AG04450 (cell line): ENCODE results near the gene TRDN. TPM values are rescaled to one million over a fixed set of nuclear protein-coding genes. Genes with fewer than 3 reads are reported as not detected.
"Not testable (repeated sequence)": the region's sequence is repeated elsewhere in the genome, so short reads cannot be mapped to it uniquely, and the experiment has no call there.

Experiments used
- CTCF ChIA-PET: fragments of 300-600, 350-600 bp; formaldehyde crosslinking; extraction: SDS; loops from one replicate; lab custom pipeline; 2022; ENCODE audit warnings: antibody characterized with exemption, inconsistent platforms; lab: Charles Lee
- POLR2A ChIA-PET: fragments of 350-600 bp; formaldehyde crosslinking; extraction: SDS; loops from one replicate; lab custom pipeline; 2021; ENCODE audit warnings: antibody characterized with exemption, inconsistent platforms; lab: Yijun Ruan, JAX
- DNase-seq: peaks from one replicate; pipeline ENCODE4 v3.0.0-alpha.2; 2011; ENCODE audit warnings: low read depth, low spot score
- H3K27ac ChIP-seq: one replicate; pipeline ENCODE4 v1.5.1; 2012; ENCODE audit warnings: low read depth, low read length, control low read depth
- H3K27me3 ChIP-seq: one replicate; pipeline ENCODE4 v1.6.0; 2012; ENCODE audit warnings: low read length; ENCODE audit not compliant: control insufficient read depth, insufficient read depth
- H3K4me3 ChIP-seq: 2 replicates; pipeline ENCODE4 v1.5.1; 2011; ENCODE audit warnings: mild to moderate bottlenecking, low read depth, low read length, control low read depth
- H3K9me3 ChIP-seq: 2 replicates; pipeline ENCODE4 v1.5.1; 2012; ENCODE audit warnings: low read length; ENCODE audit not compliant: control insufficient read depth, insufficient read depth
- polyA plus RNA-seq: library from polyadenylated mRNA; depleted of rRNA; stranded (reverse); fragments of >200 nt; gene quantifications from 2 replicates; pipeline ENCODE4 v1.2.3, GENCODE V29; 2011
- TF ChIP-seq, protein P1 (sequence below): IDR thresholded peaks from 2 replicates; pipeline ENCODE4 v1.5.1; 2011; ENCODE audit warnings: low read depth, low read length, control low read depth, inconsistent platforms

The TRDN gene
- polyA plus RNA-seq, 1 experiment: not detected

DNA sequence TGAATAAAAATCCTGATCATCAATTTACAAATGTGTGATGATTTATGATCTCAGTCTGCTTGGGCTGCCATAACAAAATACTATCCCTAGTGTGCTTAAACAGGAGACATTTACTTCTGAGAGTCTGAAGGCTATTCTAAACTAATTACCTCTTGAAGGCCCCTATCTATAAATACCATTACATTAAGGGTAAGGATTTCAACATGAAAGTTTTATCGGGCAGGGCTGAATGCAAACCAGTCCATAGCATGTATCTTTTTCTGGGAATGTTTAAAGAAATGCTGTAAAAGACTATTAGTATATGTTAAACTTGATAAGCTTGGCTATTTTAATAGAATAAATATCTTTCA, 48.2 kb downstream of the TRDN start:
- TF ChIP-seq, protein P1, sequence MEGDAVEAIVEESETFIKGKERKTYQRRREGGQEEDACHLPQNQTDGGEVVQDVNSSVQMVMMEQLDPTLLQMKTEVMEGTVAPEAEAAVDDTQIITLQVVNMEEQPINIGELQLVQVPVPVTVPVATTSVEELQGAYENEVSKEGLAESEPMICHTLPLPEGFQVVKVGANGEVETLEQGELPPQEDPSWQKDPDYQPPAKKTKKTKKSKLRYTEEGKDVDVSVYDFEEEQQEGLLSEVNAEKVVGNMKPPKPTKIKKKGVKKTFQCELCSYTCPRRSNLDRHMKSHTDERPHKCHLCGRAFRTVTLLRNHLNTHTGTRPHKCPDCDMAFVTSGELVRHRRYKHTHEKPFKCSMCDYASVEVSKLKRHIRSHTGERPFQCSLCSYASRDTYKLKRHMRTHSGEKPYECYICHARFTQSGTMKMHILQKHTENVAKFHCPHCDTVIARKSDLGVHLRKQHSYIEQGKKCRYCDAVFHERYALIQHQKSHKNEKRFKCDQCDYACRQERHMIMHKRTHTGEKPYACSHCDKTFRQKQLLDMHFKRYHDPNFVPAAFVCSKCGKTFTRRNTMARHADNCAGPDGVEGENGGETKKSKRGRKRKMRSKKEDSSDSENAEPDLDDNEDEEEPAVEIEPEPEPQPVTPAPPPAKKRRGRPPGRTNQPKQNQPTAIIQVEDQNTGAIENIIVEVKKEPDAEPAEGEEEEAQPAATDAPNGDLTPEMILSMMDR: no peak
- POLR2A ChIA-PET: no interaction called here
- CTCF ChIA-PET: no interaction called here
- Histone ChIP-seq H3K27ac (no peak overlapping the region), H3K4me3 (no peak overlapping the region), H3K9me3 (no peaks in the 10 kb centered on the region), H3K27me3 (no peaks in the 10 kb centered on the region)
- DNase-seq: no peak

DNA sequence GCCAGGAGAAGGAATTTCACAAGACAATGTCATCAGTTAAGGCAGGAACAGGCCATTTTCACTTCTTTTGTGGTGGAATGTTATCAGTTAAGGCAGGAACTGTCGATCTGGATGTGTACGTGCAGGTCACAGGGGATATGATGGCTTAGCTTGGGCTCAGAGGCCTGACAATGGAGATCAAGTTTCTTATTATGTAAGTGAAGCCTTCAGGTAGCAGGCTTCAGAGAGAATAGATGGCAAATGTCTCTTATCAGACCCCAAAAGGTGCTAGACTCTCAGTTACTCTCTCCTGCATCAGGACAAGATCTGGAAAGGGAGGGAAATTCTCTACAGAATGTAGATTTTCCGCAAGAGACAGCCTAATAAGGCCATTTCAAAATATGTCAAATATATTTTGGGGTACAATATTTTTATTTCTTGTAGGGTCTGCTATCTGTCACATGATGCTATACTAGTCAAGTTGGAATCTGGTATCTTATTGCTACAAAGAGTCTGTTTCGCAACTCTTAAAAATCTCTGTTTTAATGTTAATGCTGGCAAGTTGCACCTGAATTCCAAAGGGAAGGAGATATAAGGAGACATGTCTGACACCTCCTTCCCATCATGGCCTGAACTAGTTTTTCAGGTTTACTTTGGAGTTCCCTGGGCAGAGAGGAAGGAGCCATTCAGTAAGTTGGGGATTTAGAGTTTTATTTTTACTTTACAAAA, 48.8 kb downstream of the TRDN start:
- Histone ChIP-seq H3K27me3 (no peaks in the 10 kb centered on the region), H3K27ac (no peak overlapping the region), H3K4me3 (no peak overlapping the region), H3K9me3 (no peaks in the 10 kb centered on the region)
- ChIA-PET POLR2A (no interaction called here), CTCF (no interaction called here)
- TF ChIP-seq, protein P1: no peak
- DNase-seq: no peak

DNA sequence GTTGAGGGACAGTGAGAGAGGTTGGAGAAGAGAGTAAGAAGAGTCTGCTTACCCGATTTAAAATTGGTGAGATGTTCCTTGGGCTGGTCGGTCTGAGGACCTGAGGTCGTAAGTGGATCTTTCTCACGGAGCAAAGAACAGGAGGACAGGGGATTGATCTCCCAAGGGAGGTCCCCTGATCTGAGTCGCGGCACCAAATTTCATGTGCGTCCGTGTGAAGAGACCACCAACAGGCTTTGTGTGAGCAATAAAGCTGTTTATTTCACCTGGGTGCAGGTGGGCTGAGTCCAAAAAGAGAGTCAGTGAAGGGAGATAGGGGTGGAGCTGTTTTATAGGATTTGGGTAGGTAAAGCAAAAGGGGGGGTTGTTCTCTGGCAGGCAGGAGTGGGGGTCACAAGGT, 49.3 kb downstream of the TRDN start:
- DNase-seq, H3K9me3 ChIP-seq, POLR2A ChIA-PET, H3K27ac ChIP-seq, H3K27me3 ChIP-seq, CTCF ChIA-PET, H3K4me3 ChIP-seq: not testable (repeated sequence)

DNA sequence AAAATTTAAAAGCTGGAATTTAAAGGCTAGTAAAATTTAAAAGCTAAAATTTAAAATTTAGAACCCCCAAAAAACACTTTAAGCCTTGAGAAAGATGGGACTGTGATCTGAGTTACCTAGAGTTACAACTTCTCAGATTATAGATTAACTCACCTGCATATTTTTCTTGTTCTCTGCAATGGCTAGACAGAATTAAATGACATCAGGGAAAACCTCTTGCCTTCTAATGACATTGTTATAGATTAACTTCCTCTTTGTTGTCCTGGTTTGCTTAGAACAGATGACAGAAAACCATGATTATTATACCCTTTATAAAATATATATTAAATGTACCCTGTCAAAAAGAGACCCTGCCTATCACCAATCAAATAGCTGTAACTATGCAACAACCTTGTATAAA, 56.4 kb downstream of the TRDN start:
- ChIA-PET POLR2A (no interaction called here), CTCF (no interaction called here)
- Histone ChIP-seq H3K27me3 (no peaks in the 10 kb centered on the region), H3K27ac (no peak overlapping the region), H3K4me3 (no peak overlapping the region), H3K9me3 (no peaks in the 10 kb centered on the region)
- no peak for DNase-seq
- TF ChIP-seq, protein P1: no peak

DNA sequence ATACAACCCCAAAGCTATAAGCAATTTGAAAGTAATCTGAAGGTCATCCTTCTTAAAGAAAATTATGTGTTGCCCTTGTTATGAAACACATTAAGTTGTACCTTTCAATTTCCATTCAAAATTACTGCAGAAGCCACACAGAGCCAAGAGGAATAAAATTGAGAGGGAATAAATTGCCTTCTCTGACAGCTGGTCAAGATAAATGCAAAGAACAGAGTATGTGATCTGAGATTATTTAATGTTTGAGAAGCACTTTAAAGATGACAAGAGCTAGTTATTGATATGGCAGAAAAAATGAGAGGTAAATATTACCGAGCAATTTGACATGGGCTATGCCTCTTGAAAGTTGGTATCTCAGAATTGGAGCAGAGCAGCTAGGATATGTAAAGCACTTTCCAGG, 61.6 kb downstream of the TRDN start:
- DNase-seq: no peak
- Histone ChIP-seq H3K27ac (no peak overlapping the region), H3K27me3 (no peaks in the 10 kb centered on the region), H3K4me3 (no peak overlapping the region), H3K9me3 (no peaks in the 10 kb centered on the region)
- ChIA-PET POLR2A (no interaction called here), CTCF (no interaction called here)
- TF ChIP-seq, protein P1: no peak
